SU-DHL-6 (cell line): ENCODE measurements around the gene LTO1.

Source experiments
- H2AFZ ChIP-seq: fragments of 200-600 bp; sonication (generic); 2 replicates; pipeline ENCODE4 v1.6.1; 2014; ENCODE audit warnings: low read depth, mild to moderate bottlenecking, moderate library complexity, mixed read lengths, antibody characterized with exemption, low read length; ENCODE audit not compliant: severe bottlenecking
- H3F3A ChIP-seq: fragments of 200-600 bp; shearing (Covaris generic); 2 replicates; pipeline ENCODE4 v1.6.0; 2016; ENCODE audit warnings: antibody characterized with exemption, mild to moderate bottlenecking; ENCODE audit not compliant: insufficient read depth
- H3K27ac ChIP-seq: fragments of 200-600 bp; sonication (generic); 2 replicates; pipeline ENCODE4 v1.5.1; 2016; ENCODE audit warnings: low read depth, mild to moderate bottlenecking, low read length, moderate library complexity, mixed read lengths
- H3K27me3 ChIP-seq: fragments of 200-600 bp; sonication (generic), shearing (Covaris generic); 2 replicates; pipeline ENCODE4 v1.6.0; 2014; ENCODE audit warnings: mild to moderate bottlenecking, low read length
- H3K36me3 ChIP-seq: fragments of 200-600 bp; sonication (generic); 2 replicates; pipeline ENCODE4 v1.6.1; 2014; ENCODE audit warnings: mild to moderate bottlenecking, low read length, mixed read lengths
- H3K4me2 ChIP-seq: fragments of 300-600, 200-600 bp; shearing (Covaris generic), sonication (generic); 2 replicates; pipeline ENCODE4 v1.6.0; 2014; ENCODE audit warnings: low read length, low read depth, mild to moderate bottlenecking; ENCODE audit not compliant: poor library complexity, severe bottlenecking
- H3K4me3 ChIP-seq: fragments of 200-600 bp; sonication (generic); 2 replicates; pipeline ENCODE4 v1.5.1; 2014; ENCODE audit warnings: antibody characterized with exemption, low read length, mild to moderate bottlenecking, mixed read lengths; ENCODE audit not compliant: insufficient read depth, poor library complexity, severe bottlenecking
- H3K79me2 ChIP-seq: fragments of 200-600 bp; sonication (generic); 2 replicates; pipeline ENCODE4 v1.6.1; 2014; ENCODE audit warnings: mild to moderate bottlenecking, low read length, moderate library complexity; ENCODE audit not compliant: insufficient read depth
- H3K9ac ChIP-seq: fragments of 200-600 bp; sonication (generic); 2 replicates; pipeline ENCODE4 v1.7.0; 2014; ENCODE audit warnings: mild to moderate bottlenecking, low read length
- H3K9me2 ChIP-seq: fragments of 200-600 bp; sonication (generic); replicated peaks from 2 replicates; pipeline ENCODE4 v1.6.1; 2014; ENCODE audit warnings: low read length; ENCODE audit not compliant: insufficient read depth
- H3K9me3 ChIP-seq: fragments of 200-600 bp; sonication (generic); 2 replicates; pipeline ENCODE4 v1.6.1; 2014; ENCODE audit warnings: low read length, mixed read lengths; ENCODE audit not compliant: insufficient read depth
- H4K20me1 ChIP-seq: fragments of 200-600 bp; sonication (generic); 2 replicates; pipeline ENCODE4 v1.6.1; 2014; ENCODE audit warnings: low read depth, mild to moderate bottlenecking, antibody characterized with exemption, low read length, moderate library complexity, mixed read lengths
- EZH2phosphoT487 ChIP-seq: fragments of 200-600 bp; sonication (generic), shearing (Covaris generic); conservative IDR thresholded peaks from 2 replicates; pipeline ENCODE4 v1.6.1; 2018; ENCODE audit warnings: mild to moderate bottlenecking, antibody characterized with exemption, low read length, moderate library complexity, mixed read lengths
- TF ChIP-seq, protein P1 (sequence below): fragments of 200-600 bp; sonication (generic); IDR thresholded peaks from one replicate; pipeline ENCODE4 v1.5.1; 2017; ENCODE audit warnings: antibody characterized with exemption, mild to moderate bottlenecking, low read length, moderate library complexity; ENCODE audit not compliant: insufficient read depth, poor library complexity, severe bottlenecking

The LTO1 gene

DNA sequence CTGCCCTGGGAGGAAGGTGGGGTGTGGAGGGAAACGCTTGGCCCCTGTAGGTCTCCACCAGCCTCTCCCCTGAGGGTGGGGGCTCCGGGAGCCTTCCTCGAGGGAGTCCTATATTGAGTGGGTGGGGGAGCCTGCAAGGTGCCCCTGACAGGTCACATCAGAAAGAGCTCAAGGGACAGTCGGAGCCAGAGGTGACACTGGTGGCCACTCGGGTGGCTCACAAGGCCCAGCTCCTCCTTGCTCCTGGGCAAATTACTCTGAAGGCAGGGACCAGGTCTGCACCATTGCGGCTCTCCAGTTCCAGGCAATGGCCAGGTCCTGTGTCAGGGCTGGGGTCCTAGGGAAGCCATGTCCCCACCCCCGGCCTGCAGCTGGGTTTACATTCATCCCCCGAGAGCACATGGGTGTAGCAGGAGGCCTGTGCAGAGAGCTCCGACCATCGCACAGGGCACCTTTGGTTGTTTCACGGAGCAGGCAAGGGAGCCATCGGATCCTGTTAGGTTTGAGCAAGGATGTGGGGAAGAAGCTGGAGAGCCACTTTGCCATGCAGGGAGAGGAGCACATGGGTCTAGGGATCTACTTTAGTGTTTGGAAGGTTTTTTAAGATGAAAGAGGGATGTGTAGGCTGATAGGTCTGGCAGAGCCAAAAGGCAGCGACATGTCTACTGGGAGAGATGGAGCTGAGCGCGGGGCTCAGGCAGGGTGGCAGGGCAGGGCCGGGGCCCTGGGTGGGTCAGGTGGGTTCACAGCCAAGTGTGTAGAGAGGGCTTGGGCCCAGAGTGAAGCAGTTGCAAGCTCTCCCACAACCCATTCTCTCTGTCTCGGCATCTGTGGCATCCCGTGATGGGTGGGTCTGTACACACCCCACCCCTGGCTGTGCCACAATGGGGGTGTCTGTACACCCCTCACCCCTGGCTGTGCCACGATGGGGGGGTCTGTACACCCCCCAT, 19.4 kb downstream of the LTO1 start:
- no peaks in the 10 kb centered on the region for H3K36me3 ChIP-seq
- no peaks in the 10 kb centered on the region for H3K9me2 ChIP-seq
- H3K9ac ChIP-seq: no peak overlapping the region
- no peaks in the 10 kb centered on the region for H3F3A ChIP-seq
- H3K9me3 ChIP-seq: no peaks in the 10 kb centered on the region
- no peak overlapping the region for H3K27ac ChIP-seq
- H3K27me3 ChIP-seq: no peaks in the 10 kb centered on the region
- no peak overlapping the region for H3K4me2 ChIP-seq
- no peak overlapping the region for H3K4me3 ChIP-seq
- H2AFZ ChIP-seq: no peak overlapping the region
- no peaks in the 10 kb centered on the region for H3K79me2 ChIP-seq
- no peak for TF ChIP-seq EZH2phosphoT487
- TF ChIP-seq, protein P1, sequence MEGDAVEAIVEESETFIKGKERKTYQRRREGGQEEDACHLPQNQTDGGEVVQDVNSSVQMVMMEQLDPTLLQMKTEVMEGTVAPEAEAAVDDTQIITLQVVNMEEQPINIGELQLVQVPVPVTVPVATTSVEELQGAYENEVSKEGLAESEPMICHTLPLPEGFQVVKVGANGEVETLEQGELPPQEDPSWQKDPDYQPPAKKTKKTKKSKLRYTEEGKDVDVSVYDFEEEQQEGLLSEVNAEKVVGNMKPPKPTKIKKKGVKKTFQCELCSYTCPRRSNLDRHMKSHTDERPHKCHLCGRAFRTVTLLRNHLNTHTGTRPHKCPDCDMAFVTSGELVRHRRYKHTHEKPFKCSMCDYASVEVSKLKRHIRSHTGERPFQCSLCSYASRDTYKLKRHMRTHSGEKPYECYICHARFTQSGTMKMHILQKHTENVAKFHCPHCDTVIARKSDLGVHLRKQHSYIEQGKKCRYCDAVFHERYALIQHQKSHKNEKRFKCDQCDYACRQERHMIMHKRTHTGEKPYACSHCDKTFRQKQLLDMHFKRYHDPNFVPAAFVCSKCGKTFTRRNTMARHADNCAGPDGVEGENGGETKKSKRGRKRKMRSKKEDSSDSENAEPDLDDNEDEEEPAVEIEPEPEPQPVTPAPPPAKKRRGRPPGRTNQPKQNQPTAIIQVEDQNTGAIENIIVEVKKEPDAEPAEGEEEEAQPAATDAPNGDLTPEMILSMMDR: no peak
- no peaks in the 10 kb centered on the region for H4K20me1 ChIP-seq

DNA sequence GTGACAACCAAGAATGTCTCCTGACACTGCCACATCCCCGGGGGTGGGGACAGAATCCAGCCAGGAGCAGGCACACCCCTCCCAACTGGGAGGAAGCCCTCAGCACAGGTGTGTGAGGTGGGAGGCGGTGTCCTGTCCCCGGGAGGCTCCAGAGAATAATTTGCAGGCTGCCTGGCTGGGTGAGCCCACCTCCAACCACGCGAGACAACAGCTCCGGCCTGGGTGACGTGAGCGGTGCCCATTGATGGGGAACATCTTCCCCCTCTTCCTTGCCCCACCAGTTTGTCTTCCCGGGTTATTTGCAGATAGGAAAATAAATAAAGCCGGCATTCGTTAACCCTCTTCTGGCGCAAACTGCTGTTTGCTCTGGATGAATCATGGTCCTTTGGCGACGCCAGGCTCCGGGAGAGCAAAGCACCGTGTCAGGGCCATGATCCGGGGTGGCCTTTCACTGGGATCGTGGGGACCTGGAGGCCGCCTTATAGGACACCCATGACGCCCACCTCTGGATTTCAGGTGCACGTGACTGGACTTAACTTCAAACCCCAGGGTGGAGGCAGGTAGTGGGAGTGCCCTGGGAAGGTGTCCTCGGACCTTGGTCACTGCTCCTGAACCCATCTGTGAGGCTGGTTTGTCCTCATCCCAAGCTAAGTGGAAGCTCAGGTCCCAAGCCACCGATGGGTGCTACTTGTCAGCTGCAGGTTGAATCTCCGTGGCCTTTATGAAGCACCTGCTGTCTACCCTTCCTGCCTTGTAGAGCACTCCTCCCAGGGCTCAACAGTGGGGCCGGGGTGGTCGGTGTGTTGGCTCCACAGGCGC, 20.3 kb downstream of the LTO1 start:
- Histone ChIP-seq H3K4me2 (no peak overlapping the region), H4K20me1 (no peaks in the 10 kb centered on the region), H3K36me3 (no peaks in the 10 kb centered on the region), H3K9me3 (no peaks in the 10 kb centered on the region), H3K9ac (no peak overlapping the region), H3K27me3 (no peaks in the 10 kb centered on the region), H3K79me2 (no peaks in the 10 kb centered on the region), H2AFZ (no peak overlapping the region), H3K27ac (no peak overlapping the region), H3K4me3 (no peak overlapping the region), H3F3A (no peaks in the 10 kb centered on the region), H3K9me2 (no peaks in the 10 kb centered on the region)
- TF ChIP-seq, protein P1: no peak
- no peak for TF ChIP-seq EZH2phosphoT487

DNA sequence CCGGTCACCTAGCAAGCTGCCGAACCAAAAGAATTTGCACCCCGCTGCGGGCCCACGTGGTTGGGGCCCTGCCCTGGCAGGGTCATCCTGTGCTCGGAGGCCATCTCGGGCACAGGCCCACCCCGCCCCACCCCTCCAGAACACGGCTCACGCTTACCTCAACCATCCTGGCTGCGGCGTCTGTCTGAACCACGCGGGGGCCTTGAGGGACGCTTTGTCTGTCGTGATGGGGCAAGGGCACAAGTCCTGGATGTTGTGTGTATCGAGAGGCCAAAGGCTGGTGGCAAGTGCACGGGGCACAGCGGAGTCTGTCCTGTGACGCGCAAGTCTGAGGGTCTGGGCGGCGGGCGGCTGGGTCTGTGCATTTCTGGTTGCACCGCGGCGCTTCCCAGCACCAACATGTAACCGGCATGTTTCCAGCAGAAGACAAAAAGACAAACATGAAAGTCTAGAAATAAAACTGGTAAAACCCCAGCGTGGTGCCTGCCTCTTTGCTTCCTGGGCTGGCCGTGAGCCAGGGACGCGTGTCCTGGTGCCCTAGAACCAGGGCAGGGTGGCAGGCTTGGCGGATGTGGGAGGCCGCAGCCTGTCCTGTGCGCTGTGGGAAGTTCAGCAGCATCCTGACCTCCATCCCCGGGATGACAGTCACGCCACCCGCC, 21.0 kb downstream of the LTO1 start:
- Histone ChIP-seq H2AFZ (no peak overlapping the region), H3K9ac (no peak overlapping the region), H3K4me2 (no peak overlapping the region), H3K4me3 (no peak overlapping the region), H3K27me3 (no peaks in the 10 kb centered on the region), H3K9me2 (no peaks in the 10 kb centered on the region), H3F3A (no peaks in the 10 kb centered on the region), H3K9me3 (no peaks in the 10 kb centered on the region), H3K79me2 (no peaks in the 10 kb centered on the region), H4K20me1 (no peaks in the 10 kb centered on the region), H3K36me3 (no peaks in the 10 kb centered on the region), H3K27ac (no peak overlapping the region)
- no peak for TF ChIP-seq EZH2phosphoT487
- TF ChIP-seq, protein P1: no peak
